SK-N-MC (cell line): ENCODE results near the gene PHLDB2.

Experiments used
- EZH2 ChIP-seq: fragments of 200-600 bp; sonication (generic); IDR thresholded peaks from one replicate; pipeline ENCODE4 v1.6.1; 2017; ENCODE audit warnings: antibody characterized with exemption
- FOXP2 ChIP-seq: optimal IDR thresholded peaks from 2 replicates; pipeline ENCODE3; 2011; ENCODE audit warnings: mild to moderate bottlenecking, moderate library complexity; ENCODE audit not compliant: insufficient read depth; ENCODE audit errors: extremely low read length, control extremely low read depth
- POLR2AphosphoS5 ChIP-seq: IDR thresholded peaks from 2 replicates; pipeline ENCODE4 v1.6.1; 2012; ENCODE audit warnings: mild to moderate bottlenecking, low read depth, low read length, borderline replicate concordance

GRCh38 chr3:111972891-111973290 is 113.8 kb downstream of the PHLDB2 start:
- TF ChIP-seq EZH2: no peak
- TF ChIP-seq POLR2AphosphoS5: no peak
- TF ChIP-seq FOXP2: no peak
